ENCODE results near the gene WDR90.

WDR90 gene

DNA sequence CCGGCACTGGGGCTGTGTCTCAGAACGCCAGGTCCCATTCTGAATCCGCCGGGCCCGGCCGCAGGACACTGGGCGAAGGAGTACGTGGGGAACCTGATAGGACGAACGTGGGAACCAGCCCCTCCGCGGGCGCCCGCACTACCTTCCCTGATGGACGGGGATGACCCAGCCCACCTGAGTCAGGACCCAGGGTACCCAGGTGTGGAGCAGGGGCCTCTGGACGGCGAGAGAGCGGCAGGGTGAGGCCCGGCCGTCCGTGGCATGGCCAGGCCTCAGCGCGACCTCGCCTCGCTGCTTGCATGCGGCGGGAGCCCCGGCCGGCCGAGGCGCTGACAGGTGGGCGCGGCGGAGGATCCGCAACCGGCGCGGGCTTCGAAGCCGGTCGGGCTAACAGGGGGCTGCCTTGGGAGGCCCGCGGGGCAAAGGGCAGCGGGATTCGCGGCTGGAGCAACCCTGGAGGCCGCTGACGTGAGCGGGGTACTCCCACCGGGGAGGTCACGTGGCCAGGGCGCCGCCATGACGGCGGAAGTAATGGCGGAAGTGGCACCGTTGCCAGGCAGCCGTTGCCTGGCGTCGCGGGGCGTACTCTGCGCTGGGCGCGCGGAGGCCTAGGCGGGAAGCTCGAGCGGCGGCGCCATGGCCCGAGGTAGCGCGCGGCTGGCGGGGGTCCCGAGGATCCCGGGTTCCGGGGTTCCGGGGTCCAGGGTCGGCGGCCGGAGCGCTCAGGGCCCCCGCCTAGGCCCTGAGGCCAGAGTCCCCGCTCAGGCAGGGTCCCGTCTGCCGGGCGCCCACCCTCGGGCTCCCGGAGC lies at the start of gene WDR90:
Gene WDR90 (plus strand): TSS at position 585 of the 809 bp plus-strand sequence. CDS start 52 bp downstream, at position 637.
- Histone ChIP-seq H3K9me3 (ENCODE audit: severe bottlenecking) (no peaks in the 10 kb centered on the region), H3K4me3 (ENCODE audit: low read depth, low read length) (peak within 1 kb of the TSS; percentile 58), H3K36me3 (peaks cover 37% of the 10 kb centered on the region), H3K27me3 (ENCODE audit: insufficient read depth, low read depth, severe bottlenecking) (no peaks in the 10 kb centered on the region), H3K27ac (peak within 1 kb of the TSS; percentile 91)
- DNase-seq, result peak; percentile 93
- TF ChIP-seq, protein P1, sequence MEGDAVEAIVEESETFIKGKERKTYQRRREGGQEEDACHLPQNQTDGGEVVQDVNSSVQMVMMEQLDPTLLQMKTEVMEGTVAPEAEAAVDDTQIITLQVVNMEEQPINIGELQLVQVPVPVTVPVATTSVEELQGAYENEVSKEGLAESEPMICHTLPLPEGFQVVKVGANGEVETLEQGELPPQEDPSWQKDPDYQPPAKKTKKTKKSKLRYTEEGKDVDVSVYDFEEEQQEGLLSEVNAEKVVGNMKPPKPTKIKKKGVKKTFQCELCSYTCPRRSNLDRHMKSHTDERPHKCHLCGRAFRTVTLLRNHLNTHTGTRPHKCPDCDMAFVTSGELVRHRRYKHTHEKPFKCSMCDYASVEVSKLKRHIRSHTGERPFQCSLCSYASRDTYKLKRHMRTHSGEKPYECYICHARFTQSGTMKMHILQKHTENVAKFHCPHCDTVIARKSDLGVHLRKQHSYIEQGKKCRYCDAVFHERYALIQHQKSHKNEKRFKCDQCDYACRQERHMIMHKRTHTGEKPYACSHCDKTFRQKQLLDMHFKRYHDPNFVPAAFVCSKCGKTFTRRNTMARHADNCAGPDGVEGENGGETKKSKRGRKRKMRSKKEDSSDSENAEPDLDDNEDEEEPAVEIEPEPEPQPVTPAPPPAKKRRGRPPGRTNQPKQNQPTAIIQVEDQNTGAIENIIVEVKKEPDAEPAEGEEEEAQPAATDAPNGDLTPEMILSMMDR (IDR thresholded peaks at IDR 0.05; ENCODE audit: low read depth, low read length), result no peak

DNA sequence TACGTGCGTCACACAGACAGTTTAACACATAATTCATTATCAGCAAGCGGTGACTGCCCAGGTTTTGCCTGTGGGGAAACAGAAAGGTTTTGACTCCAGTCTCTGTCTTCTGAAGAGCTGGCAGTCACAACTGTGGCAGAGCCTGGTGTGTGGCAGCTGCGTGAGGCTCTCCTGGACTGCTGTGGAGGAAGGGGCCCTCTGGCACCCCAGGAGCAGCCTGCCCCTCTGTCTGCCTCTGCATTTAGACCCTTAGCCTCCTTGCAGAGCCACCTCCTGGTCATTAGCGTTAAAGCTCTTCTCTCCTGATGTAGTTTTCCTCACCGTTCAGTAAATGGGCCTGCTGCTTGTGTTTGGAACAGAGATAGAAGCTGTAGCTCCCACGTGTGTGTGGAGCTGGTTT lies 48.4 kb upstream of the WDR90 start:
- Histone ChIP-seq H3K27me3 (ENCODE audit: insufficient read depth, low read depth, severe bottlenecking) (no peaks in the 10 kb centered on the region), H3K4me3 (ENCODE audit: low read depth, low read length) (no peak overlapping the region), H3K9me3 (ENCODE audit: severe bottlenecking) (peaks cover 22% of the 10 kb centered on the region), H3K27ac (0 out of 2 replicates have a peak overlapping the region, but pooled peaks have one; percentile 22), H3K36me3 (peaks cover 54% of the 10 kb centered on the region)
- TF ChIP-seq, protein P1 (IDR thresholded peaks at IDR 0.05; ENCODE audit: low read depth, low read length), result peak; percentile 57
- DNase-seq, result peak; percentile 50

DNA sequence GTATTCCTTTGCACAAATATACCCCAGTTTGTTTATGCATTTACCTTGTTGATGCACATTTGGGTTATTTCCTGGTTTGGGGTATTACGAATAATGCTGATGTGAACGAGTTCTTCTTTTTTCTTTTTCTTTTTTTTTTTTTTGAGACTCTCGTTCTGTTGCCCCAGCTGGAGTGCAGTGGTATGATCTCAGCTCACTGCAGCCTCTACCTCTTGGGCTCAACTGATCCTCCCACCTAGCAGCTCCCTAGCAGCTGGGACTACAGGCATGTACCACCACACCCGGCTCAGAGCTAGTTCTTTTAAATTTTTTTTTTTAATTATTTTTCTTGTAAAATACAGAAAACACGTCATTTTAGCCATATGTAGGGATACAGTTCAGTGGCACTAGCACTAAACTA lies 45.2 kb upstream of the WDR90 start:
- Histone ChIP-seq H3K4me3 (ENCODE audit: low read depth, low read length) (no peak overlapping the region), H3K27ac (no peak overlapping the region), H3K9me3 (ENCODE audit: severe bottlenecking) (peaks cover 22% of the 10 kb centered on the region), H3K27me3 (ENCODE audit: insufficient read depth, low read depth, severe bottlenecking) (no peaks in the 10 kb centered on the region), H3K36me3 (peaks cover 40% of the 10 kb centered on the region)
- DNase-seq, result no peak
- TF ChIP-seq, protein P1 (IDR thresholded peaks at IDR 0.05; ENCODE audit: low read depth, low read length), result no peak

DNA sequence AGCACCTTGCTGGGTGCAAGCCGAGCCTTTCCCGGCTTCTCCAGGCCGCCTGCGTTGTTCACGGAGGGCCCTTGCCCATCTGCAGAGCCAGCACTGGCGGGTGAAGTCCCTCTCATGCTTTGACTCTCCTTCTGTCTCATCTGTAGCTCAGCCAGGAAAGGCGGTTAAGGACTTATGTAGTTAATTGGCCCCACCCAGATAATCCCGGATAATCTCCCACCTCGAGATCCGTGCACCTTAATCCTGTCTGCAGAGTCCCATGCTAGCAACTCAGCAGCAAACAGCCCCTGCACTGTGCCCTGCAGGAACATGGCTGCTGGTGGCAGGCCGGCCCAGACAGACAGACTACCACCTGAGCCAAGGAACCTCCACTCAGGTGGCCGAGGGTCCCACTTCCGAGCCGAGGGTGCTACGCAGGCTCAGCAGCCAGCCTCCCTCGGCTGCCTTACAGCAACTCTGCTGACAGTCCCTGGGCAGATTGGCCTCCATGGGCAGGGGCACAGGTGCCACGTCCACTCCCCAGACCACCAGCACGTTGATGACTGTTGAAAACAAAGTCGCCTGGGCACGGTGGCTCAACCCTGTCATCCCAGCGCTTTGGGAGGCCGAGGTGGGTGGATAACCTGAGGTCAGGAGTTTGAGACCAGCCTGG lies 42.4 kb upstream of the WDR90 start:
- peaks cover 22% of the 10 kb centered on the region for H3K9me3 ChIP-seq (ENCODE audit: severe bottlenecking)
- peak overlapping the region; percentile 82 for H3K27ac ChIP-seq
- TF ChIP-seq, protein P1 (IDR thresholded peaks at IDR 0.05; ENCODE audit: low read depth, low read length), result no peak
- DNase-seq, result peak; percentile 94
- no peak overlapping the region; the same call in 1 of the 2 replicates for H3K4me3 ChIP-seq (ENCODE audit: low read depth, low read length)
- no peaks in the 10 kb centered on the region for H3K27me3 ChIP-seq (ENCODE audit: insufficient read depth, low read depth, severe bottlenecking)
- peaks cover 22% of the 10 kb centered on the region for H3K36me3 ChIP-seq

DNA sequence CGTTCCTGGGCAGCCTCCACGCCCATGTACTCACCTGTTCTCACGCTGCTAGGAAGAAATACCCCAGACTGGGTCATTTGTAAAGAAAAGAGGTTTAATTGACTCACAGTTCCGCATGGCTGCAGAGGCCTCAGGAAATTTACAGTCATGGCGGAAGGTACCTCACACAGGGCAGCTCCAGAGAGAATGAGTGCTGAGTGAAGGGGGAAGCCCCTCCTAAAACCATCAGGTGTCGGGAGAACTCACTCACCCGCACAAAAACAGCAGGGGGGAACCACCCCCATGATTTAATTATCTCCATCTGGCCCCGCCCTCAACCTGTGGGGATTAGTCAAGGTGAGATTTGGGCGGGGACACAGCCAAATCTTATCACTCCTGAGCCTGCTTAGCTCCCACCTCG lies 41.1 kb upstream of the WDR90 start:
- H3K36me3 ChIP-seq, result peaks cover 20% of the 10 kb centered on the region
- H3K27me3 ChIP-seq (ENCODE audit: insufficient read depth, low read depth, severe bottlenecking), result no peaks in the 10 kb centered on the region
- no peak for DNase-seq
- peak overlapping the region; percentile 39; the same call in 1 of the 2 replicates for H3K27ac ChIP-seq
- TF ChIP-seq, protein P1 (IDR thresholded peaks at IDR 0.05; ENCODE audit: low read depth, low read length), result no peak
- peaks cover 17% of the 10 kb centered on the region for H3K9me3 ChIP-seq (ENCODE audit: severe bottlenecking)
- no peak overlapping the region for H3K4me3 ChIP-seq (ENCODE audit: low read depth, low read length)
